Activated naive CD4-positive, alpha-beta T cell (primary cell): ENCODE results near the gene C6orf132.
"Not testable (repeated sequence)": the region's sequence is repeated elsewhere in the genome, so short reads cannot be mapped to it uniquely, and the experiment has no call there.

Experiments used
- DNase-seq, 4 experiments: peaks; one replicate each; lab custom pipeline; 2025; lab: John Stamatoyannopoulos, UW

Gene C6orf132, protein sequence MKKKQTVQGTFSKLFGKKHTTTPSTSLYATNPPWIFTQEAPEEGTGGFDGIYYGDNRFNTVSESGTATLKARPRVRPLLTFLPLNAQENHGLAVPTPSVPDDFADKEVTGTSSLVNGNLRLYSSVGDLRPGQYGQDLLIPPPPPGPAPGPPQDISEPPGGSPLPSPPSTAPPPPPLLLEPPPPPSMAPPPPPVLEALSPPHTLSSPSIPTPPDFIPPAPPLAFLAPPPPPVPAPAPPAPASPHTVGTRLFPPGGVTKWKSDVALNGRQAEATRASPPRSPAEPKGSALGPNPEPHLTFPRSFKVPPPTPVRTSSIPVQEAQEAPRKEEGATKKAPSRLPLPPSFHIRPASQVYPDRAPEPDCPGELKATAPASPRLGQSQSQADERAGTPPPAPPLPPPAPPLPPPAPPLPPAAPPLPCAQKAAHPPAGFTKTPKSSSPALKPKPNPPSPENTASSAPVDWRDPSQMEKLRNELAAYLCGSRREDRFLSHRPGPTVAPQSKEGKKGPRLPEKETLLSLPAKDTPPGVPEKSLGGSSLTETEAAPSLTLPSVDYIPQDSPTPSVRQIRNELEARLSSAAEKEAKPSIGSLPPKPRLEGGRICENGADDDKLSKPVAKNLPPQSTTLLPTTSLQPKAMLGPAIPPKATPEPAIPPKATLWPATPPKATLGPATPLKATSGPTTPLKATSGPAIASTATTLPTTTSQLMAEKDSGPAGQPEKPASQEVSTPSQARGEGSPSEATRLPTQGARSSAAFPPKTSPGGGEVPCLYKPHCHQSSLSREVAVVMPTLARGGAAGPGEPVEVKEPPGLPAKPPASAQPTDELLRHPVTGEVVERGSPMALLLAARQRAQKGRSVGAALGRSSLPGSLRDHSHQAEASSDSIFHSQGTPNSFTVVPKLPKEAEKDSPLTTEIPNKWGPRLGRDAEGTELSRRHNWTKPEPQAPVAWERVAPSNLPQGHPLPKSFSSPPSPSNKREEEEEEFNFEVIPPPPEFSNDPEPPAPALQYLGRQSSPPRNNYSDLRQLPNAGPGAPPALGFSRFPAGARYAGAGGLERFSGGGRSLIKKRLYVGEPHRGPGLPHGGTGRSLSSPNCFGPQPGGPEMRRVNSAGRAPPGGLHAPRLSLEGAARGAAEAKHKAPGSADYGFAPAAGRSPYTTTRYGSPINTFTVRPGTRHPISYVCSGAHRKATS

DNA sequence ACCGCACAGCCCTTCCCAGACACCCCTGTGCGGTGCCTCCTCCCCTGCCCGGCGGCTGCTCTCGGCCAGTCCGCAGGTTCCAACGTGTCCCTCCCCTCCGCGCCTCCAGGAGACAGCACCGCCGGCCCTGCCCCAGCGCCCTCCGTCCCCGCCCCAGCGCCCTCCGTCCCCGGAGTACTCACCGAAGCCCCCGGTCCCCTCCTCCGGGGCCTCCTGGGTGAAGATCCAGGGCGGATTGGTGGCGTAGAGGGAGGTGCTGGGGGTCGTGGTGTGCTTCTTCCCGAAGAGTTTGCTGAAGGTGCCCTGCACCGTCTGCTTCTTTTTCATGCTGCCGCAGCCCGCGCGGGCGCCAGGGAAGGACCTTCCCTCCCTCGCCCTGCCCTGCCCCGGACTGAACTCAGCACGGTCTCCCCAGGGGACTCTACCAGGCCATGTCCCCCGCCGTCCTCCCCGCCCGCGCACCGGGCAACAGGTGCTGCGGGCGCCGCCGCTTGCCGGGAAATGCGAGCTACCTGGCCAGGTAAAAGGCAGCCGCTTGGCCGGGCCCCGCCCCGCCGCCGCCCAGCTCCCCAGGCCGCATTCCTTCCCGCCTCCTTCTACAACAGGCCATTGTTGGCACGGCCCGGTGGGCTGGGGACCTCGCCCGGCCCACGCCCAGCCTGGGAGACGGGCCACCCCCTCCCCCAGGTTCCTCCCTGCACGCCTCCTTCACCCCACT is at the start of gene C6orf132:
Gene C6orf132, minus strand, starts transcription at position 503 of the 718 bp plus-strand sequence. Its CDS starts 176 bp downstream, at position 327.
- DNase-seq, result no peak

DNA sequence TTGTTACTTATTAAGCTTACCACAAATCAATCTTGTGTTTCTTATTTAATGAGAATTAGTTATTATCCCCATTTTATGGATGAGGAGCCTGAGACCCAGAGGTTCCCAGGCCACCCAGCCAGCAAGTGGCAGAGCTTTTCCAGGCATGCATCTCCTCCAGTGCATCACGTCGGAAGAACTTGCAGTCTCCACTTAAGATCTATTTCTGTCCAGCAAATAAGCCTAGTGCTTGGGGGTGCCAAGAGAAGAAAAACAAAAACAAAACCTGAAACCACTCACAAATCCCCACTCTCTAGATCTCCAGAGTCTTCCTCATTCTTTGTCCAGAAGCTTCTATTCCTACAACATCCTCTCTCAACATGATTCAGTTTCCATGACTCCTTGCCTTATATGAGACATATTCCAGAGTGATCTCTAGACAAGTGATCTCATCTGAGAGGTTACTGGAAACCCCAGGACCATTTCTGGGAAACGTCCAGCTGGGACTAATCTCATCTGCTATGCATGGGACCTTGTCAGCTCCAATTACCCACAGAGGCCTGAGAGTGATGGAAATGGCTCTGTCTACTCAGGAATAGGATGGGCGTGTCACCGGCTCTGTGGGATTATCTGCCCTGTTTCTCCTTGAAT is 48.2 kb upstream of the C6orf132 start:
- no peak for DNase-seq

DNA sequence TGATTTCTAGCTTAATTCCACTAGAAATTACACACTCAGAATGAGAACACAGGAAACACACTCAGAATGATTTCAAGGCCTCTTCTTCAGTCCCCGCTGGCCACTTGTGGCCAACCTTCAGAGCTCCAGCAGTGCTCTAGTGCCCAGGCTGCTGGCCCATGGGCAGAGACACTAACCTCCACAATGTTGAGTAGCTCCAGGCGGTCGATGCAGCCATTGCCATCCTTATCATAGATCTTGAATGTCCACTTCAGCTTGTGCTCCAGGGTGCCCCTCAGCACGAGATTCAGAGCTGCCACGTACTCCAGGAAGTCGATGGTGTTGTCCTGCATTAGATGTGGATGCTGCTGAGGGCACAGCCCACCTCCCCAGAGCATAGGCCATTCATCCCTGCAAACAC is 46.0 kb upstream of the C6orf132 start:
- DNase-seq, result no peak

DNA sequence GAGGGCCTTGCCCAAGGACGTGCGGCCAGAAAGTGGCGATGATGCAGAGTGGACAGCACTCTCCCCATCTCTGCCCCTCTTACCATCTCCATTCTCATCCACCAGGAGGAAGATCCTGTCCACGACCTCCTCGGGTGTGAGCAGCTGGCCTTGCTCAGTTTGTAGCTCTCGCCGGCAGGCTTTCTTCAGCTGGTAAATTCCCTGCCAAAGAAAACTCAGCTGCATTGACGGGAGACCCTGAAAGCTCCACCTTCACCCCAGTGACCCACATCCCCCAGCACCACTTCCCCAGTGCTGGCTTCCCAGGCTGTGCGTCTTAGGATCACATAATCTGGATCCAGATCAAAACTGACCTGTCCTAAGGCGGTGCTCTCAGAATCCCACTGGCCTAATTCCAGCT is 43.2 kb upstream of the C6orf132 start:
- DNase-seq, result no peak

DNA sequence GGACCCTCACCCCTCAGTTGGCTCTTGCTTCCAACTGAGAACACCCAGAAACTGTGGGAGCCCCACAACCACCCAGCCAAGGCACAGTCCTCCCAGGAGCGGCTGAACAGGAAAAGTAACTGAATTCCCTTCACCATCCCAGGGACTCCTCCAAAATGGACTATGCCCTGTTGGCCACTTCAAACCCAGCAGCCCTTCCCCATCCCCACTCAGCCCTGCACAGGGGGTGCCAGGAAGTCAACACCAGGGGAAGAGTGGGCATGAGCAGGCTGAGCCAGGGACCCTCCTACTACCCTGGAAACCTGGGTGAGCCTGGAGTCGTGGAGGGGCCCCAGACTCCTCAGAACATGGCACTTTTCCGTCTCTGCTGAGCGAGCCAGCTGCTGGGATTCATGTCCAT is 42.1 kb upstream of the C6orf132 start:
- DNase-seq, result no peak

DNA sequence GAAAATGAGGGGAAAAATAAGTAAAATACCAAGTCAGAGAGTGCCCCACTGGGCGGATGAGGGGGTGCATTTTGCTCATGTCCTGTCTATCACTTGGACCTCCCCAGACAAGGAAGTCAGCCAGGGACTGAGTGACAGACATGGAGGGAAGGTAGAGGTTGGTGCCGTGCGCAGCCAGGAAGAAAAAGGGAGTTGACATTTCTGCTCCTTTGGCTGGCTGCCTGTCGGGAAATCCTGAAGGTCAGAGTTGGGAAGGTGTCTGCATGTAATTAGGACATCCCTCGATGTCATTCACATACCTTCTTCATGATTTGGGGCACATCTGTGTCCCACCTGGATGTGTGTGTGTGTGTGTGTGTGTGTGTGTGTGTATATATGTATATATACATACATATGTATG is 39.7 kb upstream of the C6orf132 start:
- DNase-seq, result no peak

DNA sequence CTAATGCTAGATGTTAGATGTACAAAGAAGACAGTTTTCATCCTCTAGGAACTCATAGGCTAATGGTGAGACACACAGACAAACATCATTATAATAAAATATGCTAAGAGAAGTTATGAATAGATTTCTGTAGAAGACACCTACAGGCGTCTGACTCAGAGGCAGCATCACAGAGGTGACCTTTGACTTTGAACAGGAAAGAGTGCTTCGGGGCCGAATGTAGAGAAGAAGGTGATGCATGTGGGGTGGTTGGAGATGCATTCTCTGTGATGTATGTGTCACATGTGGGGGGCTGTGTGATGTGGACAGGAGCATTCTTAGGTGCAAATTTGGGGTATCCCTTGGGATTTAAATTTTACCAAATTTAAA is 37.5 kb upstream of the C6orf132 start:
- DNase-seq, result no peak

DNA sequence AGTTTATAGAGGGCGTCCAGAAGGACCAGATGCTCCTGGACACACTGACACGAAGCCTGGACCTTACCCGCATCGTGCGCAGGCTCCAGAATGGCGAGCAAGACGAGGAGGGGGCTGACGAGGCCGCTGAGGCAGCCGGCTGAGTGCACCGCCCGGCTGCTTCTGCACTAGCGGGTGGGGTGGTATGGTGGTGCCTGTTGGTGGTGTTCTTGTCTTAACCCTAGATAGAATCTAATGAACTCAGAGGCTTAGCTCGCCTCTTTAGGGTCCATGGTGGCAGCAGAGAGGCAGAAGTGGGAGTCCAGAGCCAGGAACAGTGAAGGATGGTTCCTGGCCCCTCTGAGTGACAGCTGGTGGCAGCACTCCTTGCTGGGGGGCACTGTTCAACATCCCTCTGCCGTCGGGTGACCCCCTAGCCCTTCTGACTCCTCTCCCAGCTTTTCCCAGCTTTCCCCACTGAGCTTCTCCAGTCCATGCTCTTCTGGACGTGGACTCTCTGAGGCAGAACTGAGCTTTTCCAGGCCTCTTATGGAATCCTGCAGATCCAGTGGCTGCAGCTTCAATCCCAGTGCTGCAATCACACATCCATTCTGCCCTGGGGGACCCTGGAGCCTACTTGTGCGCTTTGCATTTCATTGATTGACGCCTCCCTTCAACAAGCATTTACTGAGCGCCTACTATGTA is 37.0 kb upstream of the C6orf132 start:
- no peak for DNase-seq

DNA sequence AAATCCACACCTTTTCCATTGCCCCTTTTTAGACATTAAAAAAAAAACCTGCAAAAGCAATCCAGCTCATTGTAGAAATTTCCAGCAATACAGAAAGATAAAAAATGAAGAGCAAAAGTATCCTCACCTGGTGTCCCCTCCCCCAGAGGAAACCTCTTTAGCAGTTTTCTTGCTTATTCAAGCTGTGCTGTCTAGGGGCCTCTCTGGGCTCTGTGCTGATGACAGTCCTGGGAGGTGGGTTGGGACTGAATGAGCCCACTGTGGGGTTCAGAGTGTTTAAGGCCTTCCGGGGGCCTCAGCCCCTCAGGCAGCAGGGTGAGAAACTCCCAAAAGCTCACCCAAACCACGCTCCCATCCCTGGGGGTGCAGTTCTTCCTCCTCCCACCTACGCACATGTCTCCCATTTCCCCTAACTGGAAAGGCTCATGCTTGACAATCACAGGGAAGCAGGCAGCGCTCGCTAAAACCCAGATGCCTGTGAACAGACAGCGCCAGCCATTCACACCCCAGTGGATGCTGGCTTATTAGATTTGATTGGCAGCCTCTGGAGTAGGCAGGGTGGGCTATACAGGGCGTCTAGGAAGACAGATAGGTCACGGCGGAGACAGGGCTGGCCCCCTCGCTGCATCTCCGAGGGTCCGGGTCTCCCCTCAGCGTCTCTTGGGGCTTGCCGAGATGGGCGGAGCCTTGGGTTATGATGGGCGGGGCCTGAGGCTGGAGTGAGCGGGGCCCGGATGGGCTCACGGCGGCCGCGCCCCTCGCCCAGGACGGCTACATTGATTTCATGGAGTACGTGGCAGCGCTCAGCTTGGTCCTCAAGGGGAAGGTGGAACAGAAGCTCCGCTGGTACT is 35.3 kb upstream of the C6orf132 start:
- peak in 1 of 4 experiments; percentile 14 for DNase-seq

DNA sequence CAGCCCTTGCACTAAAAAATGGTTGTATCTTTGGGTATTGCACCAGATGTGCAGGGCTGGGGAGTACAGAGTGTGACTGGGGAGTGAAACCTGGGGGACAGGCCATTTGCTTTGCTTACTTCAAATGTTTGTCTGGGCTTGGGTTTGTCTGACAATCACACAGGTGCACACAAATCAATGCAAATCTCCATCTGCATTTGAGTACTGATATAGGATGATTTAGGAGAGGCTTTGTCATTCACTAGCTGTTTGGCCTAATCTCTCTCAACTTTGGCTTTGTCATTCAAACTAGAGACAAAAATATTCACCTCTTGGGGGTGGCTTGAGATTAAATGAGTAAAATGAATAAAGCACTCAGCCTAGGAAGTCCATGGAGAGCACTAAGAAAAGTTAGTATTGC is 34.6 kb upstream of the C6orf132 start:
- DNase-seq, result no peak

DNA sequence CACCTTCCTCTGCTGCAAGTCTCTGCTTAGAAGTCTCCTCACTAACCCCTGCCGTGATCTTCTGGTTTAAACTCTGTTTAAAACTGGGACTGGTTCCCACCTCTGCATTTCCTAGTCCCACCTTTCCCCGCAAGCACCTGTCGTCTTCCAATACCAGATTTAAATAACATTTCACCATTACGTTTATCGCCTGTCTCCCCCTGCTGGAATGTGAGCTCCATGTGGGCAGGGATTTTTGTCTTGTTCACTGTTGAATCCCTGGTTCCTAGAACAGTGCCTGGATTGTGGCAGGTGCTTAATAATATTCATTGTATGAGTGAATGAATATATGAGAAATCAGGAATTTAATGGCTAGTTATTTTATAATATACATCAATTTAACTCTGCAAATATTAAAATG is 33.4 kb upstream of the C6orf132 start:
- no peak for DNase-seq

DNA sequence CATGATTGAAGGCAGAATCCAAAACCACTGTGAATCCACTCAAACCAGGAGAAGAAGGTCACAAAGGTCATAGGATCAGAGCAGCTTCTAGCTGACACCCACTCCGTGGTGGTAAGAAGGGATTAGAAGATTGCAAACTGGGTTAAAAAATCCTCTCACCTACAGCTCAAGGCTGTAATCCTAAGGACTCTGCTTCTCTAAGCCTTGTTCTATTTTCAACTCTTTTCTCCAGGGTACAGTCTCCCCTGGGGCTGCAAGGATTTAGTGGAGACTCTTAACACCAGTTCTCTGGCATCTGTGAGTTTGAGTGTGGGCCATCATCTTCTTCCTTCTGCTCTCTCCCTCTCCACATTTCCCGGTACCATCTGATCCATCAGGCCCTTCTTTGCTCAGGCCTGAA is 30.7 kb upstream of the C6orf132 start, which contains the start of gene GUCA1A:
Gene GUCA1A, plus strand, starts transcription at position 264 of the 400 bp plus-strand sequence. CDS start 250 bp downstream, outside the sequence.
- DNase-seq, result no peak

DNA sequence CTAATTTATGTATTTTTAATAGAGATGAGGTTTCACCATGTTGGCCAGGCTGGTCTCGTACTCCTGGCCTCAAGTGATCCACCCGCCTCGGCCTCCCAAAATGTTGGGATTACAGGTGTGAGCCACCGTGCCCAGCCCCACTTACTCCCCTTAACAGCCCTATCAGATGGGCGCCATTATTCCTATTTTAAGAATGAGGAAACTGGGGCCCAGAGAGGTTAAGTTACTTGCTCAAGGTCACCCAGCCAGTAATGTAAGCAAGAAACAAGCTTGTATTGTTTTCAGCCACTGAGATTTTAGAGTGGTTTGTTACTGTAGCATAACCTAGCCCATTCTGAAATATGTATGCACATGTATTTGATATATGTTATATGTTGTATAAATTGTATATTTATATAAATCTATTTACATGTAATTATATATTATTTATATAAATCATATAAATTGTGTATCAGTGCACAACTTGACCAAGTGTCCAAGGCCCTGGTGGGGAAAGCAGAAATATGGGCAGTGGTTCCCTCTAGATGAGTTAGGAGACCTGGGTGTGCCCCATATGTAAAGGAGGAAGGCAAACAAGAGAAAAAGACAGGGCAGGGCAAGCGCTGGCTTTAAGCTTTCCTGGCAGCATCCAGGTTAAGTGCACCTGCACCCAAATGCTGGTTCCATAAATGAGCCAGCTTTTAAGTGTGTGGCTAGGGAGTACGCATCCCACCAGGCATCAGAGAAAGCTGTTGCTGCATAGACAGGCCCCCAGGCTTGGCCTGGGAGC is 29.6 kb upstream of the C6orf132 start:
- no peak for DNase-seq

DNA sequence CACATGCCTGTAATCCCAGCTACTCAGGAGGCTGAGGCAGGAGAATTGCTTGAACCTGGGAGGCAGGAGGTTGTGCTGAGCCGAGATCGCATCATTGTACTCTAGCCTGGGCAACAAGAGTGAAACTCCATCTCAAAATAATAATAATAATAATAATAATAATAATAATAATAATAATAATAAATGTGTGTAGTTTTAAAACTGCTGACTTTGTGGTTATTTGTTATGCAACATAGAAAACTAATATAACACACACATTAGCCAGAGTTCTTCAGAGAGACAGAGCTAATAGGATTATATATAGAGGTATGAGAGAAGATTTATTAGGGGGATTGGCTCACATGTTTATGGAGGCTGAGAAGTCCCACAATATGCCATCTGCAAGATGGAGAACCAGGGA is 27.4 kb upstream of the C6orf132 start:
- not testable (repeated sequence) for DNase-seq

DNA sequence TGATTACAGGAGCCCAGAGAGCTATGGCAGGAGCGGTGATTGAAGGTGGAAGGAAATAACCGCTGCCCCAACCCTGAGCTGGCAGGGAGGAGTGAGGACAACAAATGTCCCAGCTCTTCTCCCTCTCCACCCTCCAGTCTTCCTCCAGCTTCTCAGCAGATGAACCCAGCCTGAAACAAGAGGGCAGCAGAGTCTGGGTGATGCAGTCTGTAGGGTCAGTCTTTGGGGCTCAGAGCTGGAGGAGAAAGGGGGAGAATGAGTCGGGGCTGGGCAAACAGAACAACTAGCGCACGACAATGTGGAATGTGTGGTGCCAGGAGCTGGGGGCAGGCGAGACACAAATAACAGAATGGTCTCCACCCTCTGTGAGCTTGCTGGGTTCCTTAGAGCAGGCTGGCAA is 26.2 kb upstream of the C6orf132 start:
- DNase-seq, result no peak

DNA sequence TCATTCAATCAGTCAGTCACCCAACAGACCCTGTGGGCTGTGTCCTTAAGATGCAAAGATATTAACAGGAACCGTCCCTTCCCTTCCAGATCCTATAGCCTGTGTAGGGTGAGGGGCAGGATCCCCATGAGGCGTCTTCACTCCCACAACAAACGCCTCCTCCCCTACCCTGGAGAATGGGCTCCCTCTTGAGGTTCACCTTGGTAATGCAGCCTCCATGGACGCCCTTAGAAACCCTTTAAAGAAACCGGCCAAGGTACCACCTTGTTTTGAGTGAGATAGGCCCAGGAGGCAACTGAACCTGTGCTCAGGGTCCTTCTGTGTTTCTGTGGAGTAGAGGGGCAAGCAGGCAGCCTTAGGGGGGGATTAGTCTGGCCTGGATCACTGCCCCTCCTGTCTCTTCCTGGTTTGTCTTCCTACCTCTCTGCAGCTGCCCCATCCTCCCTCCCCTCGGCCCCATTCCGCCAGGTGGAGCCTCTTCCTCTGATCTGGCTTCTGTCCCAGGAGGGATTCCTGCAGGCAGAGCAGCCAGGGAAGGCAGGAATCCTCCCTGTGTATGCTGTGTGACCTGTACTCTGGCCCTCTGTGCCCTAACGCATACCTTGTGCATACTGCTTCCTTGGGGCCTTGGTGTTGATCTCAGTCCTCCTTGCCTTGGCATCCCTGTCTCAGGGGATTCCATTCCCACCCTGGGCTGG is 24.2 kb upstream of the C6orf132 start:
- DNase-seq, result peak; percentile 15 to 68 (median 60)

DNA sequence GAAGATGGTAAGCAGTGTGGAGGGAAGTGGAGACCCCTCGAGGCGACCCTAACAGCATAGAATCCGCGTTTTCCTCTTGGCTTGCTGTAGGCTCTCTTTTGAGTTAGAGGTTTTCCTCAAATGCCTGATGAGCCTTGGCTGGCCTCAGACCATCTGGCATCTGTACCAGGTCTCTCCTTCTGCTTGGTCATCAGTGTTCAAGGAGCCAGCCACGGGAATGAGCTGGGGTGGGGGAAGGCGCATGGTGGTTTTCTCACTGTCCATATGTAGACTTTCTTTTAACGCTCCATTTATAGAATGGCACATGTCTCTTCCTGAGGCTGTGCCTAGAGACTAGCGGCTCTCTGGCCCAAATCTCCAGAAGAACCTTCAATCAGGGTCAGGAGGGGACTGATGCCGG is 22.6 kb upstream of the C6orf132 start:
- no peak for DNase-seq

DNA sequence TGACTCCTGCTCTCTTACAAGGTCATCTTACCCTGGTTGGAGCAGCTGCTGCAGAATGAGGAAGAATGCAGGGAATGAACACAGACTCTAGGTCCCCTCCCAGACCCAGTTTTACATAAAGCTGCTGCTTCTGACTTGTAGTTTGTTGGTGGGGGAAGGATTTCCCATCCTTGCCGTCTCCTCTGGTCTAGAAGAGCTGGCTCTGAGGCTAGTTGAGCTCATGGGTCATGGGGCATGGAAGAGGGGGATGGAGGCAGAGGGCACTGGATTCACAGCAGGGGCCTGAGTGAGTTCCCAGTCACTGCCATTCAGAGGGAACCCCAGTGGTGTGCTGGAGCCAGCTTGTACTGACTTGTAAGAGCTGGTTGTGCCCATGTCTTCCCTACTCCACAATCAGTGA is 21.6 kb upstream of the C6orf132 start:
- DNase-seq, result no peak
